Measurements from ENCODE around the gene CFAP58.

Gene CFAP58

GRCh38 chr10:104416851-104417250 lies 63.2 kb downstream of the CFAP58 start:
- H3K4me2 ChIP-seq, result 0 out of 2 replicates have a peak overlapping the region, but pooled peaks have one; percentile 13
- peaks cover 14% of the 10 kb centered on the region for H3K4me1 ChIP-seq (ENCODE audit: low read depth, poor library complexity, severe bottlenecking)
- H3K27me3 ChIP-seq (ENCODE audit: insufficient read depth, low read depth), result no peaks in the 10 kb centered on the region
- H3K4me3 ChIP-seq (IDR thresholded peaks at IDR 0.05; ENCODE audit: insufficient read depth, low read depth, low read length), result no peak overlapping the region
- H4K20me1 ChIP-seq (ENCODE audit: insufficient read depth), result no peaks in the 10 kb centered on the region
- no peaks in the 10 kb centered on the region for H3K36me3 ChIP-seq (ENCODE audit: insufficient read depth)
- H3K27ac ChIP-seq, result no peak overlapping the region
- TF ChIP-seq CTCF (conservative IDR thresholded peaks at IDR 0.05; ENCODE audit: low read depth, low read length), result no peak
- H3K79me2 ChIP-seq (ENCODE audit: insufficient read depth, low read depth), result no peaks in the 10 kb centered on the region
- no peak overlapping the region for H2AFZ ChIP-seq (ENCODE audit: low read depth)
- no peak overlapping the region for H3K9ac ChIP-seq

GRCh38 chr10:104417637-104418292 lies 64.1 kb downstream of the CFAP58 start:
- H3K79me2 ChIP-seq (ENCODE audit: insufficient read depth, low read depth), result no peaks in the 10 kb centered on the region
- no peak overlapping the region for H3K4me3 ChIP-seq (IDR thresholded peaks at IDR 0.05; ENCODE audit: insufficient read depth, low read depth, low read length)
- H2AFZ ChIP-seq (ENCODE audit: low read depth), result no peak overlapping the region
- no peaks in the 10 kb centered on the region for H4K20me1 ChIP-seq (ENCODE audit: insufficient read depth)
- H3K27me3 ChIP-seq (ENCODE audit: insufficient read depth, low read depth), result no peaks in the 10 kb centered on the region
- peaks cover 14% of the 10 kb centered on the region for H3K4me1 ChIP-seq (ENCODE audit: low read depth, poor library complexity, severe bottlenecking)
- no peak overlapping the region for H3K4me2 ChIP-seq
- TF ChIP-seq CTCF (conservative IDR thresholded peaks at IDR 0.05; ENCODE audit: low read depth, low read length), result no peak
- no peak overlapping the region for H3K9ac ChIP-seq
- H3K27ac ChIP-seq, result no peak overlapping the region
- no peaks in the 10 kb centered on the region for H3K36me3 ChIP-seq (ENCODE audit: insufficient read depth)

GRCh38 chr10:104424719-104425118 lies 71.1 kb downstream of the CFAP58 start:
- no peaks in the 10 kb centered on the region for H3K27me3 ChIP-seq (ENCODE audit: insufficient read depth, low read depth)
- no peak overlapping the region for H3K9ac ChIP-seq
- H3K4me3 ChIP-seq (IDR thresholded peaks at IDR 0.05; ENCODE audit: insufficient read depth, low read depth, low read length), result no peak overlapping the region
- H3K4me2 ChIP-seq, result no peak overlapping the region
- H3K79me2 ChIP-seq (ENCODE audit: insufficient read depth, low read depth), result no peaks in the 10 kb centered on the region
- no peaks in the 10 kb centered on the region for H3K36me3 ChIP-seq (ENCODE audit: insufficient read depth)
- no peak overlapping the region for H3K27ac ChIP-seq
- H2AFZ ChIP-seq (ENCODE audit: low read depth), result no peak overlapping the region
- no peaks in the 10 kb centered on the region for H4K20me1 ChIP-seq (ENCODE audit: insufficient read depth)
- H3K4me1 ChIP-seq (ENCODE audit: low read depth, poor library complexity, severe bottlenecking), result no peaks in the 10 kb centered on the region
- TF ChIP-seq CTCF (conservative IDR thresholded peaks at IDR 0.05; ENCODE audit: low read depth, low read length), result no peak

- Histone ChIP-seq H4K20me1 (ENCODE audit: insufficient read depth) (no peaks in the 10 kb centered on the region), H3K9ac (no peak overlapping the region), H3K4me3 (IDR thresholded peaks at IDR 0.05; ENCODE audit: insufficient read depth, low read depth, low read length) (no peak overlapping the region), H2AFZ (ENCODE audit: low read depth) (no peak overlapping the region), H3K27me3 (ENCODE audit: insufficient read depth, low read depth) (no peaks in the 10 kb centered on the region), H3K27ac (no peak overlapping the region), H3K4me1 (ENCODE audit: low read depth, poor library complexity, severe bottlenecking) (no peaks in the 10 kb centered on the region), H3K36me3 (ENCODE audit: insufficient read depth) (no peaks in the 10 kb centered on the region), H3K4me2 (no peak overlapping the region), H3K79me2 (ENCODE audit: insufficient read depth, low read depth) (no peaks in the 10 kb centered on the region)
- no peak for TF ChIP-seq CTCF (conservative IDR thresholded peaks at IDR 0.05; ENCODE audit: low read depth, low read length)
Observed at GRCh38 chr10:104427989-104428388, 74.4 kb downstream of the CFAP58 start.
